Measurements from ENCODE around the gene SYNJ2.
A peak's percentile ranks its signal among the peaks of the same experiment; 100 is the strongest.
"Not testable (repeated sequence)": the region's sequence is repeated elsewhere in the genome, so short reads cannot be mapped to it uniquely, and the experiment has no call there.

Gene SYNJ2, protein sequence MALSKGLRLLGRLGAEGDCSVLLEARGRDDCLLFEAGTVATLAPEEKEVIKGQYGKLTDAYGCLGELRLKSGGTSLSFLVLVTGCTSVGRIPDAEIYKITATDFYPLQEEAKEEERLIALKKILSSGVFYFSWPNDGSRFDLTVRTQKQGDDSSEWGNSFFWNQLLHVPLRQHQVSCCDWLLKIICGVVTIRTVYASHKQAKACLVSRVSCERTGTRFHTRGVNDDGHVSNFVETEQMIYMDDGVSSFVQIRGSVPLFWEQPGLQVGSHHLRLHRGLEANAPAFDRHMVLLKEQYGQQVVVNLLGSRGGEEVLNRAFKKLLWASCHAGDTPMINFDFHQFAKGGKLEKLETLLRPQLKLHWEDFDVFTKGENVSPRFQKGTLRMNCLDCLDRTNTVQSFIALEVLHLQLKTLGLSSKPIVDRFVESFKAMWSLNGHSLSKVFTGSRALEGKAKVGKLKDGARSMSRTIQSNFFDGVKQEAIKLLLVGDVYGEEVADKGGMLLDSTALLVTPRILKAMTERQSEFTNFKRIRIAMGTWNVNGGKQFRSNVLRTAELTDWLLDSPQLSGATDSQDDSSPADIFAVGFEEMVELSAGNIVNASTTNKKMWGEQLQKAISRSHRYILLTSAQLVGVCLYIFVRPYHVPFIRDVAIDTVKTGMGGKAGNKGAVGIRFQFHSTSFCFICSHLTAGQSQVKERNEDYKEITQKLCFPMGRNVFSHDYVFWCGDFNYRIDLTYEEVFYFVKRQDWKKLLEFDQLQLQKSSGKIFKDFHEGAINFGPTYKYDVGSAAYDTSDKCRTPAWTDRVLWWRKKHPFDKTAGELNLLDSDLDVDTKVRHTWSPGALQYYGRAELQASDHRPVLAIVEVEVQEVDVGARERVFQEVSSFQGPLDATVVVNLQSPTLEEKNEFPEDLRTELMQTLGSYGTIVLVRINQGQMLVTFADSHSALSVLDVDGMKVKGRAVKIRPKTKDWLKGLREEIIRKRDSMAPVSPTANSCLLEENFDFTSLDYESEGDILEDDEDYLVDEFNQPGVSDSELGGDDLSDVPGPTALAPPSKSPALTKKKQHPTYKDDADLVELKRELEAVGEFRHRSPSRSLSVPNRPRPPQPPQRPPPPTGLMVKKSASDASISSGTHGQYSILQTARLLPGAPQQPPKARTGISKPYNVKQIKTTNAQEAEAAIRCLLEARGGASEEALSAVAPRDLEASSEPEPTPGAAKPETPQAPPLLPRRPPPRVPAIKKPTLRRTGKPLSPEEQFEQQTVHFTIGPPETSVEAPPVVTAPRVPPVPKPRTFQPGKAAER (N-terminal part only)

DNA sequence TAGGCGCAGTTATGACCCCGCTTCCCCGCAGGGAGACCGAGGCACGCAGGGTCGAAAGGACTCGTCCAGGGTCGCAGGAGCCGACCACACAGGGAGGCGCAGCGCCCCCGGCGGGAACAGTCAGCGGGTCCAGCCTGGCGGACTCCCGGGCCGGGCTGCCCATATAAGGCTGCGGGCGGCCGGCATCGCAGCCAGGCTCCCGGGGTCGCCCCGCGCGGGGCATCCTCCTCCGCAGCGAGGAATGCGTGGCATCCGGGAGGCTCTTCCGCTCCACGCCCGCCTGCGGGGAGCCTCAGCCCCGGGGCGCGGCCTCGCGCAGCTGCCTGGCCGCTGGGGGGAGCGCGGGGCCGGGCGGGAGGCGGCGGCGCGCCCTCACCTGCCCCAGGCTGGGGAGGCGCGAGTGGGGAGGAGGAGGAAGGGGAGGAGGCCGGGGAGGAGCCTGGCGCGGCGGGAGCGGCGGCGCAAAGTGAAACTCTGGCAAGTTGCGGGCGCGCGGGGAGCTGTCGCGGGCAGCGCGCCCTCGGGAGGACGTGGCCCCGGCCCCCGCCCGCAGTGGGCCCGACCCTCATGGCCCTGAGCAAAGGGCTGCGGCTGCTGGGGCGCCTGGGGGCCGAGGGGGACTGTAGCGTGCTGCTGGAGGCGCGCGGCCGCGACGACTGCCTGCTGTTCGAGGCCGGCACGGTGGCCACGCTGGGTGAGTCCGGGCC is at the start of gene SYNJ2:
SYNJ2 (plus strand) TSS at position 469 of the 707 bp plus-strand sequence; CDS start at position 568, 99 bp downstream.
- peak; percentile 42 to 70 for DNase-seq (ENCODE audit: low read depth in 2 of 2, low spot score in 1 of 2)

DNA sequence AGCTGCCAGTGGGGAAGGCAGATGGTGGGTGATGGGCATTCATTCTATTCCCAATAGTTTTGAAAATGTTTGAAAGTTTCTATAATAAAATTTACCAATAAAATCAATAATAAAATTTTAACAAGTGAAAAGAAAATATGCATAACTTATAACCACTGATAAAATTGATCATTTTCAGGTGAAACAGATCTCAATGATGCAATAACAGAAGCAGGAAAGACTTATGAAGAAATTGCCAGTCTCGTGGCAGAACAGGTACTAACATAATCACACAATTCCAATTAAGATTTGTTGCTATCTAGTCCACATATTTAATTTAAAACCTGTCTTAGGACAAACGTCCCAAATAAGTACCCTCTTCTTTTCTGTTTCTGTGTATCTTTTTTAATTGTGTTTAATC is 45.9 kb upstream of the SYNJ2 start:
- DNase-seq (ENCODE audit: low read depth in 2 of 2, low spot score in 1 of 2), result no peak

GRCh38 chr6:157937318-157937717 is 44.3 kb upstream of the SYNJ2 start:
- no peak for DNase-seq (ENCODE audit: low read depth in 2 of 2, low spot score in 1 of 2)

DNA sequence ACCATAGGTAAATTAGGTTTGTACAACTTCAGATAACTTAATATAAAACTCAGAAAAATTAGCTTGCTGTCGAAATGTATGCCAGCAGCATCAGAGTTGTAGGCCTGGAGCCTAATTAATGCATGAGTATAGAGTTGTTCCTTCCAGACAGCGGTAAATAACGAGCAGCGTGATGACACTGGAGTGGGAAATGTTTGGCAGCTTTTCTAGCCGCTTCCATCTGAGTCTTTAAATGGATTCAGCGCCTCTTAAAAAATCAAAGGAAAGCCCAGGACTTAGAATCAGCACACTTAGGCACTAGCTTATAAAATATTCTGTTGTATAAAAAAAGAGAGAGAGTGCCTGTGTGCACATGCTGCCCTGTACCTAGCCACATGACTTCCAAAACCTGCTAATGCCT is 43.7 kb upstream of the SYNJ2 start:
- no peak for DNase-seq (ENCODE audit: low read depth in 2 of 2, low spot score in 1 of 2)

DNA sequence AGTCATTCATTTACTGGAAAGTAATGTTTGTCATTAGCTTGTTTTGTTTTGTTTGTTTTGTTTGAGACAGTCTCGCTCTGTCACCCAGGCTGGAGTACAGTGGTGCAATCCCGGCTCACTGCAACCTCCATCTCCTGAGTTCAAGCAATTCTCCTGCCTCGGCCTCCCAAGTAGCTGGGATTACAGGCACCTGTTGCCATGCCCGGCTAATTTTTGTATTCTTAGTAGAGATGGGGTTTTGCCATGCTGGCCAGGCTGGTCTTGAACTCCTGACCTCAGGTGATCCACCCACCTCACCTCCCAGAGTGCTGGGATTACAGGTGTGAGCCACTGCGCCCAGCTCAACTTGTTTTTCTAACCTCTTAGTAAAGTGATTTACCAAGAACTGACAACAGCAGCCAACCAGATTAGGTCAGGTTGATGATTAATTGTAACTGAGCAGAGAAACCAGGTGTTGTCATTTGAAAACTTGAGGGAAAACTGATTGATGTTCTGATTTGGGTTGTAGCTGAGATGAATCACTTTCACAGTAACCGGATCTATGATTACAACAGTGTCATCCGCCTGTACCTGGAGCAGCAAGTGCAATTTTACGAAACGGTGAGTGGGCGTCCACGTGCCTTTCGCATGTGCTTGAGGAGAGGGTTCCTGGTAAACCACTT is 41.2 kb upstream of the SYNJ2 start:
- DNase-seq (ENCODE audit: low read depth in 2 of 2, low spot score in 1 of 2), result not testable (repeated sequence)

GRCh38 chr6:157941101-157941863 is 40.4 kb upstream of the SYNJ2 start:
- no peak for DNase-seq (ENCODE audit: low read depth in 2 of 2, low spot score in 1 of 2)

- no peak for DNase-seq (ENCODE audit: low read depth in 2 of 2, low spot score in 1 of 2)
Measured at GRCh38 chr6:157942351-157942750, 39.3 kb upstream of the SYNJ2 start.

- DNase-seq (ENCODE audit: low read depth in 2 of 2, low spot score in 1 of 2), result no peak
Measured at GRCh38 chr6:157943249-157943963, 38.3 kb upstream of the SYNJ2 start.

DNA sequence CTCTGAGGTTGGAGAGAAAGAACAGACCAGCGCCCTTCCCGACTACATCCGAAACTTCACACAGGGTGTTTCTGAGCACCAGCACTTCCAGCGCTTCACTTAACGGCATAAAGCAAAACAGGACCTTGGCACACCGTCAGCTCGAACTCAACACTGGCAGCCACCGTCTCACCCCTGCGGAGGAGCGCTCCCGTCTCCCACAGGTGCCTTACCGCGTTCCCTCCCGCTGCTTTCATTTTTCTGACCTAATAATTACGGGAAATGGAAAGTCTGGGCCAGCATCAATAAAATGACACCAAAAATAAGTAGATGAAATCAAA is 37.7 kb upstream of the SYNJ2 start:
- no peak for DNase-seq (ENCODE audit: low read depth in 2 of 2, low spot score in 1 of 2)

DNA sequence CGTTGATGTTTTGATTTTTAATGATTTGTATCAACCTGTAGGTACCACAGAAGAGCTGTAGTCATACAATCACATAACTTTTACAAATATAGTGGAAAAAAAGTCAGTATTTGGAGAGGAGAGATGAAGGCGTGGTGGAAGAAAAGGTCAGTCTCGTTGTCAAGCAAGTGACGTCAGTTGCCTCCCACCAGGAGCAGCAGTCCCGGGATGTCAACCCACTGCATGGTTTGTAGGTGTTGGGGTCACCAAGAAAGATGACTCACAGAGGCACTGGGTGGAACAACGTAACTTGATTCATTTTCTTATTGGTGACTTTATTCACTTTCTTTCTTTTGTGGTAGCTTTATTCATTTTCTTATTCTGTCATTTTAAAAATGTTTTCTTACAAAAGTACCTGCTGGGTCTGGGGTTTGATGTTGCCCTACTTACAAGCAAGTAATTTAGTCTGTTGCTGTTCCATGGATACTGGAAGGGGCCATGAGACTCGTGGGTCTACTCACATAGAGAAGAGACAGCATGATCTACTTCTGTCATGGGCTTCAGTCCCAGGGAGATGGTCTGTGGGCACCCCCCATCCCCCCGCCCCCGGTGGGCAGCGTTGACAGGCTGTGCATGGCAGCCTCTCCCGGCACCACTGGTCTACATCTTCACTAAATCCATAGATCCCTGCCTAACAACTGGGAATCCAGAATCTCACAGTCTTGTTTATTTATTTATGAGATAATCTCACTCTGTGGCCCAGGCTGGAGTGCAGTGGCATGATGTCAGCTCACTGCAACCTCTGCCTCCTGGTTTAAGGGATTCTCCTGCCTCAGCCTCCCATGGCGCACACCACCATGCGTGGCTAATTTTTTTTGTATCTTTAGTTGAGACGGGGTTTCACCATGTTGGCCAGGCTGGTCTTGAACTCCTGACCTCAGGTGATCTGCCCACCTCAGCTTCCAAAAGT is 36.4 kb upstream of the SYNJ2 start:
- DNase-seq (ENCODE audit: low read depth in 2 of 2, low spot score in 1 of 2), result no peak

DNA sequence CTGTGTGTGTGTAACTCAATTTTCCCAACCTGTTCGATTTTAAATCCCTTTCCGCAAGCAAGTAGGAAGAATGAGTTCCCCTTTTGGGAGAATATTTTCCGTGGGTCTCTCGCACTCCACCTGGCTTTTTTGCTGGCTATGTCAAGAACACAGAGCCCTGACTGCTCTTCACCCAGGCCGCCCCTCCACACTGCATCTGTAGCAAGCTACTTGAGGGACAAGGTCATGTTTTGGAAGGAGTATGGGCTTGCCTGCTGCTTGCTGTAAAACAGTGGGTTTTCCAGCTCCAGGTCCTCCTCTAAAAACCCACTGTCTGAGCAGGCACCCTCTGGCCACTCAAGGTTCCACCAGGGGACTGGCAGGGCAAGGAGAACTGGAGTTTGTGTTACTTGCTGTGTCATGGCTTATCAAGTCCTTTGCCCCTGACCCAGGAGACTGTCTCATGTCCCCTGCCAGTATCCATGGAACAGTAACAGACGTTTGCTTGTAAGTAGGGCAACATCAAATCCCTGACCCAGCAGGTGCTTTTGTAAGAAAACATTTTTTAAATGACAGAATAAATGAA is 35.5 kb upstream of the SYNJ2 start:
- no peak for DNase-seq (ENCODE audit: low read depth in 2 of 2, low spot score in 1 of 2)

GRCh38 chr6:157946865-157947532 is 34.7 kb upstream of the SYNJ2 start:
- DNase-seq (ENCODE audit: low read depth in 2 of 2, low spot score in 1 of 2), result no peak

- DNase-seq (ENCODE audit: low read depth in 2 of 2, low spot score in 1 of 2), result not testable (repeated sequence)
Measured at GRCh38 chr6:157950899-157951298, 30.8 kb upstream of the SYNJ2 start.

- DNase-seq (ENCODE audit: low read depth in 2 of 2, low spot score in 1 of 2), result no peak
Measured at GRCh38 chr6:157951828-157952227, 29.8 kb upstream of the SYNJ2 start.

GRCh38 chr6:157952861-157953351 is 28.8 kb upstream of the SYNJ2 start:
- no peak for DNase-seq (ENCODE audit: low read depth in 2 of 2, low spot score in 1 of 2)

GRCh38 chr6:157953580-157954091 is 28.0 kb upstream of the SYNJ2 start:
- DNase-seq (ENCODE audit: low read depth in 2 of 2, low spot score in 1 of 2), result no peak

Measured in stimulated activated CD8-positive, alpha-beta memory T cell treated with anti-CD3 and anti-CD28 coated beads, Interleukin-4, amount 100 ng/mL, for 1 hour (primary cell).